AG04450 (cell line): ENCODE measurements around the gene SRPK2. TPM values are rescaled to one million over a fixed set of nuclear protein-coding genes. Genes with fewer than 3 reads are reported as not detected.
A peak's percentile ranks its signal among the peaks of the same experiment; 100 is the strongest.
"Not testable (repeated sequence)": the region's sequence is repeated elsewhere in the genome, so short reads cannot be mapped to it uniquely, and the experiment has no call there.

Experiments used
- CTCF ChIA-PET: fragments of 300-600, 350-600 bp; formaldehyde crosslinking; extraction: SDS; loops from one replicate; lab custom pipeline; 2022; ENCODE audit warnings: antibody characterized with exemption, inconsistent platforms; lab: Charles Lee
- POLR2A ChIA-PET: fragments of 350-600 bp; formaldehyde crosslinking; extraction: SDS; loops from one replicate; lab custom pipeline; 2021; ENCODE audit warnings: antibody characterized with exemption, inconsistent platforms; lab: Yijun Ruan, JAX
- DNase-seq: peaks from one replicate; pipeline ENCODE4 v3.0.0-alpha.2; 2011; ENCODE audit warnings: low read depth, low spot score
- H3K27ac ChIP-seq: one replicate; pipeline ENCODE4 v1.5.1; 2012; ENCODE audit warnings: low read depth, low read length, control low read depth
- H3K27me3 ChIP-seq: one replicate; pipeline ENCODE4 v1.6.0; 2012; ENCODE audit warnings: low read length; ENCODE audit not compliant: control insufficient read depth, insufficient read depth
- H3K4me3 ChIP-seq: 2 replicates; pipeline ENCODE4 v1.5.1; 2011; ENCODE audit warnings: mild to moderate bottlenecking, low read depth, low read length, control low read depth
- H3K9me3 ChIP-seq: 2 replicates; pipeline ENCODE4 v1.5.1; 2012; ENCODE audit warnings: low read length; ENCODE audit not compliant: control insufficient read depth, insufficient read depth
- CTCF ChIP-seq: IDR thresholded peaks from 2 replicates; pipeline ENCODE4 v1.5.1; 2011; ENCODE audit warnings: low read depth, low read length, control low read depth, inconsistent platforms
- polyA plus RNA-seq: library from polyadenylated mRNA; depleted of rRNA; stranded (reverse); fragments of >200 nt; gene quantifications from 2 replicates; pipeline ENCODE4 v1.2.3, GENCODE V29; 2011

SRPK2 gene
- polyA plus RNA-seq, 1 experiment, result 22.4 TPM

GRCh38 chr7:105304040-105304895 lies 84.5 kb downstream of the SRPK2 start:
- Histone ChIP-seq H3K4me3 (peak overlapping the region; percentile 15), H3K27me3 (no peaks in the 10 kb centered on the region), H3K27ac (no peak overlapping the region), H3K9me3 (peaks cover 3% of the 10 kb centered on the region)
- CTCF ChIA-PET, result interaction anchor here (1.0 kb wide), 1 partner anchor 36 kb away, joined by 3 read pairs; no protein-coding TSS in a partner anchor
- DNase-seq, result peak; percentile 7
- POLR2A ChIA-PET, result interaction anchor here (0.6 kb wide), 1 partner anchor 189 kb away, joined by 3 read pairs; no protein-coding TSS in a partner anchor
- no peak for TF ChIP-seq CTCF

GRCh38 chr7:105300587-105300986 lies 88.1 kb downstream of the SRPK2 start:
- H3K9me3 ChIP-seq, DNase-seq, H3K27me3 ChIP-seq, POLR2A ChIA-PET, H3K27ac ChIP-seq, H3K4me3 ChIP-seq, CTCF ChIA-PET: not testable (repeated sequence)

- Histone ChIP-seq H3K4me3 (no peak overlapping the region), H3K27me3 (no peaks in the 10 kb centered on the region), H3K27ac (no peak overlapping the region), H3K9me3 (peaks cover 3% of the 10 kb centered on the region)
- DNase-seq, result no peak
- no peak for TF ChIP-seq CTCF
- CTCF ChIA-PET, result interaction anchor here (0.6 kb wide), 1 partner anchor 104 kb away, joined by 6 read pairs; no protein-coding TSS in a partner anchor
- POLR2A ChIA-PET, result interaction anchor here (0.6 kb wide), 1 partner anchor 14 kb away, joined by 4 read pairs; no protein-coding TSS in a partner anchor
Observed at GRCh38 chr7:105298439-105298894, 90.3 kb downstream of the SRPK2 start.

GRCh38 chr7:105297985-105298384 lies 90.7 kb downstream of the SRPK2 start:
- peaks cover 3% of the 10 kb centered on the region for H3K9me3 ChIP-seq
- H3K27me3 ChIP-seq, result no peaks in the 10 kb centered on the region
- no peak overlapping the region for H3K4me3 ChIP-seq
- CTCF ChIA-PET, result interaction anchor here (0.6 kb wide), 1 partner anchor 105 kb away, joined by 6 read pairs; no protein-coding TSS in a partner anchor
- POLR2A ChIA-PET, result interaction anchor here (0.6 kb wide), 1 partner anchor 14 kb away, joined by 4 read pairs; no protein-coding TSS in a partner anchor
- TF ChIP-seq CTCF, result no peak
- no peak overlapping the region for H3K27ac ChIP-seq
- no peak for DNase-seq

GRCh38 chr7:105297309-105297708 lies 91.4 kb downstream of the SRPK2 start:
- H3K27ac ChIP-seq, result no peak overlapping the region
- no peaks in the 10 kb centered on the region; the same call in 1 of the 2 replicates for H3K9me3 ChIP-seq
- ChIA-PET POLR2A (no interaction called here), CTCF (no interaction called here)
- H3K27me3 ChIP-seq, result no peaks in the 10 kb centered on the region
- no peak overlapping the region for H3K4me3 ChIP-seq
- TF ChIP-seq CTCF, result no peak
- DNase-seq, result no peak
